ENCODE results near the gene DGKB. TPM values are rescaled to one million over a fixed set of nuclear protein-coding genes. Genes with fewer than 3 reads are reported as not detected.

DGKB gene
- total RNA-seq, 1 donor, result not detected

- no peak for DNase-seq (ENCODE audit: low read depth)
- no peak for TF ChIP-seq CTCF (IDR thresholded peaks at IDR 0.05; ENCODE audit: insufficient read depth, low read depth, low read length)
- no peak overlapping the region for H3K4me3 ChIP-seq (ENCODE audit: low read depth, low read length)
Observed at GRCh38 chr7:14503623-14504022, 398.9 kb downstream of the DGKB start.

- no peak for TF ChIP-seq CTCF (IDR thresholded peaks at IDR 0.05; ENCODE audit: insufficient read depth, low read depth, low read length)
- no peak overlapping the region for H3K4me3 ChIP-seq (ENCODE audit: low read depth, low read length)
- no peak for DNase-seq (ENCODE audit: low read depth)
Observed at GRCh38 chr7:14501436-14501835, 401.1 kb downstream of the DGKB start.

GRCh38 chr7:14497390-14497789 lies 405.2 kb downstream of the DGKB start:
- TF ChIP-seq CTCF (IDR thresholded peaks at IDR 0.05; ENCODE audit: insufficient read depth, low read depth, low read length), result no peak
- no peak for DNase-seq (ENCODE audit: low read depth)
- no peak overlapping the region for H3K4me3 ChIP-seq (ENCODE audit: low read depth, low read length)

GRCh38 chr7:14495633-14496032 lies 406.9 kb downstream of the DGKB start:
- TF ChIP-seq CTCF (IDR thresholded peaks at IDR 0.05; ENCODE audit: insufficient read depth, low read depth, low read length), result no peak
- DNase-seq (ENCODE audit: low read depth), result no peak
- H3K4me3 ChIP-seq (ENCODE audit: low read depth, low read length), result no peak overlapping the region

- H3K4me3 ChIP-seq (ENCODE audit: low read depth, low read length), result no peak overlapping the region
- DNase-seq (ENCODE audit: low read depth), result no peak
- TF ChIP-seq CTCF (IDR thresholded peaks at IDR 0.05; ENCODE audit: insufficient read depth, low read depth, low read length), result no peak
Observed at GRCh38 chr7:14487701-14488395, 414.7 kb downstream of the DGKB start.

- DNase-seq (ENCODE audit: low read depth), result no peak
- no peak overlapping the region for H3K4me3 ChIP-seq (ENCODE audit: low read depth, low read length)
- no peak for TF ChIP-seq CTCF (IDR thresholded peaks at IDR 0.05; ENCODE audit: insufficient read depth, low read depth, low read length)
Observed at GRCh38 chr7:14483663-14484062, 418.9 kb downstream of the DGKB start.

GRCh38 chr7:14480281-14480680 lies 422.3 kb downstream of the DGKB start:
- TF ChIP-seq CTCF (IDR thresholded peaks at IDR 0.05; ENCODE audit: insufficient read depth, low read depth, low read length), result no peak
- H3K4me3 ChIP-seq (ENCODE audit: low read depth, low read length), result no peak overlapping the region
- DNase-seq (ENCODE audit: low read depth), result no peak

Data from fibroblast of villous mesenchyme (primary cell).